ENCODE measurements around the gene GNAQ. TPM values are rescaled to one million over a fixed set of nuclear protein-coding genes. Genes with fewer than 3 reads are reported as not detected.
"Not testable (repeated sequence)": the region's sequence is repeated elsewhere in the genome, so short reads cannot be mapped to it uniquely, and the experiment has no call there.

The GNAQ gene
- total RNA-seq, 1 donor: 58.0 TPM

DNA sequence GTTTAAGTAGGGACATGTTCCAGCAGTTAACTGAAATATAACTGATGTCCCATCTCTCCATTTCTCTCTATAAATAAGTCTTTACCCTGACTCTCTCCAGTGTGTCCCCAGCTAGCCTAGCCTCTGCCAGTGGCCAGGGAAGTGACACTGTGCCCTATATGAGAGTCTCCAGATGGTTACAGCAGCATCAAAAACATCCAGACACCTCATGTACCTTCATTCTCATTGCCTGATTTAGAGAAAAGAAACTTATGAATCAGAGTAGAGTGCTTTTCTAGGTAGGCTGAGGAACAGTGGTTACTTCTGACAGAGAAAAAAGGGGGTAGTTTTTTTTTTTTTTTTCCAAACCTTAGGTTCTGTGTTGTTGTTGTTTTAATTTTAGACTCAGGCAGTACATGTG, 148.5 kb downstream of the GNAQ start:
- DNase-seq (ENCODE audit: low read depth): no peak
- TF ChIP-seq, protein P1, sequence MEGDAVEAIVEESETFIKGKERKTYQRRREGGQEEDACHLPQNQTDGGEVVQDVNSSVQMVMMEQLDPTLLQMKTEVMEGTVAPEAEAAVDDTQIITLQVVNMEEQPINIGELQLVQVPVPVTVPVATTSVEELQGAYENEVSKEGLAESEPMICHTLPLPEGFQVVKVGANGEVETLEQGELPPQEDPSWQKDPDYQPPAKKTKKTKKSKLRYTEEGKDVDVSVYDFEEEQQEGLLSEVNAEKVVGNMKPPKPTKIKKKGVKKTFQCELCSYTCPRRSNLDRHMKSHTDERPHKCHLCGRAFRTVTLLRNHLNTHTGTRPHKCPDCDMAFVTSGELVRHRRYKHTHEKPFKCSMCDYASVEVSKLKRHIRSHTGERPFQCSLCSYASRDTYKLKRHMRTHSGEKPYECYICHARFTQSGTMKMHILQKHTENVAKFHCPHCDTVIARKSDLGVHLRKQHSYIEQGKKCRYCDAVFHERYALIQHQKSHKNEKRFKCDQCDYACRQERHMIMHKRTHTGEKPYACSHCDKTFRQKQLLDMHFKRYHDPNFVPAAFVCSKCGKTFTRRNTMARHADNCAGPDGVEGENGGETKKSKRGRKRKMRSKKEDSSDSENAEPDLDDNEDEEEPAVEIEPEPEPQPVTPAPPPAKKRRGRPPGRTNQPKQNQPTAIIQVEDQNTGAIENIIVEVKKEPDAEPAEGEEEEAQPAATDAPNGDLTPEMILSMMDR (IDR thresholded peaks at IDR 0.05; ENCODE audit: insufficient read depth, low read length): no peak
- no peak overlapping the region for H3K4me3 ChIP-seq (ENCODE audit: low read depth, low read length)

DNA sequence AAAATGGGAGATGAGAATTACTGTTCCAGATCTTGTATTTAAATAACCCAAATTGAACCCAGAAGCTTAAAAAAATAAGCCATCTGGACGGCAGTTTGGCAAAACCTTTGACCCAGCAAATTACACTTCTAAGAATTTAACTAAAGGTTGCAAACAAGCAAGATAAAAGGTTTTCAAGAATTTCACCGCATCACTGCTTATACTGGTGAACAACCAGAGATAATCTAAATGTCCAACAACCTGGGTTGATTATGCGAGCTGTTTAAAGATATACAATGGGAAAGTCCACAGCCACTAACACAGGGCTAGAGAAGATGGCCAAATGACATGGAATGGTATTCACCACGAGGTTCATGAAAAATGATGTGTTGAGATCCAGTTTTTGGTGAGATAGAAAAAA, 149.3 kb downstream of the GNAQ start:
- no peak overlapping the region for H3K4me3 ChIP-seq (ENCODE audit: low read depth, low read length)
- no peak for DNase-seq (ENCODE audit: low read depth)
- TF ChIP-seq, protein P1 (IDR thresholded peaks at IDR 0.05; ENCODE audit: insufficient read depth, low read length): no peak

DNA sequence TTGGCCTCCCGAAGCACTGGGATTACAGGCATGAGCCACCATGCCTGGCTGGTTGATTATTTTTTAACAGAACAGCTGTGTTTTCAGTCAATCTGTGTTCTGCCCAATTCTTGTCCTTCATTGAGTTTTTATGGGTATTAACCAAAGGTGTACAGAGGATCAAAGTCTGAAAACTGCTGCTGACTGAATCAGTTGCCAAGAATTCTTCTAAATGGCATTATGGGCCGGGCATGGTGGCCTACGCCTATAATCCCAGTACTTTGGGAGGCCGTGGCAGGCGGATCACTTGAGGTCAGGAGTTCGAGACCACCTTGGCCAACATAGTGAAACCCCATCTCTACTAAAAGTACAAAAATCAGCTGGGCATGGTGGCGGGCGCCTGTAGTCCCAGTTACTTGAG, 150.0 kb downstream of the GNAQ start:
- not testable (repeated sequence) for H3K4me3 ChIP-seq (ENCODE audit: low read depth, low read length); DNase-seq (ENCODE audit: low read depth)

DNA sequence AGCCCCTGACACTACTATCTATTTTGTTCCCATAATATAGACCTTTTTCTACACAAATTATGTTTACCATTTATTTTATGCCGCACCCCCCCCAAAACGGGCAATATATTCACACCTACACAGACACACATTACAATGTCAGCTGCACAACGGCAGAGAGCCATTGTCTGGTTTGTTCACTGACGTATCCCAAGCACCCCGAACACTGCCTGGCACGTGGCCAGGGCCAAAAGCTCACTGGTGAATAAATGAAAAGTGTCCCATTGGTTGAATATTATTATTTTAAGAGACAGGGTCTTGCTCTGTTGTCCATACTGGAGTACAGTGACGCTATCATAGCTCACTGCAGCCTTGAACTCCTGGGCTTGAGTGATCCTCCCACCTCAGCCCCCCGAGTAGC, 150.5 kb downstream of the GNAQ start:
- H3K4me3 ChIP-seq (ENCODE audit: low read depth, low read length): no peak overlapping the region
- no peak for DNase-seq (ENCODE audit: low read depth)
- TF ChIP-seq, protein P1 (IDR thresholded peaks at IDR 0.05; ENCODE audit: insufficient read depth, low read length): no peak

DNA sequence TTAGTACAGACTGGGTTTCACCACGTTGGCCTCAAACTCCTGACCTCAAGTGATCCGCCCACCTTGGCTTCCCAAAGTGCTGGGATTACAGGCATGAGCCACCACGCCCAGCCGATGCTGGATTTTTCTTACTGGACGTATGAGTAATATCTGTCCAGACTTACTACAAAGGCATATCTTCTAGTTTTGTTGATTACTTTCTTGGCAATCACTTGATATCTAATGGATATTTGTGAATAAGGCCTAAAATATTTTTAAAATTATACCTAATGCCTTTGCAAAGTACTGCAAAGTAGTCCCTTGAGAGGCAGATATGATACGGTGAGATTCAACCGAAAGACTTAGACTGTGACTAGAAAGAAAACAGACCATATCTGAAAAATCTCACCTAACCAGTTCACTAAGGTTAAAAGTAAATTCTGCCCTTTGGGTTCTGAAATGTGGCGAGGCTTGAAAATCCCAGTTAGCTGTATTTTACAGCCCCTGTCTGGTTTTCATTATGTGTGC, 152.1 kb downstream of the GNAQ start:
- TF ChIP-seq, protein P1 (IDR thresholded peaks at IDR 0.05; ENCODE audit: insufficient read depth, low read length): no peak
- DNase-seq (ENCODE audit: low read depth): peak; percentile 88
- no peak overlapping the region for H3K4me3 ChIP-seq (ENCODE audit: low read depth, low read length)

DNA sequence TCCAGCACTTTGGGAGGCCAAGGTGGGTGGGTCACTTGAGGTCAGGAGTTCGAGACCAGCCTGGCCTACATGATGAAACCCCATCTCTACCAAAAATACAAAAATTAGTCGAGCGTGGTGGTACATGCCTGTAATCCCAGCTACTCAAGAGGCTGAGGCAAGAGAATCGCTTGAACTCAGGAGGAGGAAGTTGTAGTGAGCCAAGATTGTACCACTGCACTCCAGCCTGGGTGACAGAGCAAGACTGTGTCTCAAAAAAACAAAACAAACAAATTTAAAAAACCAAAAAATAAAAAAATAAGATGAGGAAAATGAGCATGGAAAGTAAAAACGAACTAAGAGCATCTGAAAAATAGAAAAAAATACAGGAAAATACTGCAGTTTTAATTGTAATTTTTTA, 152.8 kb downstream of the GNAQ start:
- H3K4me3 ChIP-seq (ENCODE audit: low read depth, low read length): not testable (repeated sequence)

DNA sequence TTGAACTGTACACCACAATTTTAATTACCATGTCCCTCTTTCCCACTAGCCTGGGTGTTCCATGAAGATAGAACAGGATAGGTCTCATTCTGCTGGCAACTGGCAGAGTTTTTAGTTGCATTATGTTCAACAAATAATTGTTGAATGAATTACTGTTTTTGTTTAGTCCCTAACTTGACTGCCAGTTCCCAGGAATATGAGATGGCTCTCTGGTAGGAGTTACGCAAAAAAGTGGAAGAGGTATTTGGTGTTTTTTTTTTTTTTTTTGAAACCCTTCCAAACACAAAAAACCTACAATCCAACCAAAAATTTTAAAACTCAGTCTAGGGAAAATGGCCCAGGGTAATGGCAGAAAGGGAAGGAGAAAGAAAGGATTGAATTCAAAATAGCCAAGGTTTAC, 153.6 kb downstream of the GNAQ start:
- no peak for DNase-seq (ENCODE audit: low read depth)
- H3K4me3 ChIP-seq (ENCODE audit: low read depth, low read length): no peak overlapping the region
- TF ChIP-seq, protein P1 (IDR thresholded peaks at IDR 0.05; ENCODE audit: insufficient read depth, low read length): no peak

More for the DNA sequence above, 152.8 kb downstream of the GNAQ start:
- not testable (repeated sequence) for DNase-seq (ENCODE audit: low read depth)

DNA sequence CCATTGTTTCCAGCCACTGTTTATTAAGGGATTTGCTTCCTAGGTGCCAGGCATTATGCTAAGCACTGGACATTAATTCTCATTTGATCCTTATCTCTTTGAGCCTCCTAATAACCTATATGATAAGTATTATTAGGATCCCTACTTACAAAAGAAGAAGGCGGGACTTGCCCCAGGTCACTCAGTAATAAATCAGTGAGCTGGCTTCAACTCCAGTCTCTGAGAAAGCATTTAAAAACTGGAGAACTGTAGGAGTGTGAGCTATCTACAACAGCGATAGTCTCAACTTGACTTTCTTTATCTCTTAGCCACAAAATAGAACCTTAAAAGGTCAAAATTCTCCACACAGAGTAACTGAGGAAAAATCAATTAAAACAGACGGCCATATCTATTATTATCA, 155.0 kb downstream of the GNAQ start:
- TF ChIP-seq, protein P1 (IDR thresholded peaks at IDR 0.05; ENCODE audit: insufficient read depth, low read length): no peak
- no peak for DNase-seq (ENCODE audit: low read depth)
- no peak overlapping the region for H3K4me3 ChIP-seq (ENCODE audit: low read depth, low read length)

Measured in fibroblast of the aortic adventitia (primary cell).